NB4 (cell line): ENCODE data around the gene TMOD4.
A peak's percentile ranks its signal among the peaks of the same experiment; 100 is the strongest.
"Not testable (repeated sequence)": the region's sequence is repeated elsewhere in the genome, so short reads cannot be mapped to it uniquely, and the experiment has no call there.

Source experiments
- DNase-seq: peaks from one replicate; pipeline ENCODE4 v3.0.0; 2010; ENCODE audit warnings: low read depth
- H3K4me3 ChIP-seq: one replicate; pipeline ENCODE4 v1.5.1; 2011; ENCODE audit warnings: mild to moderate bottlenecking, low read depth, low read length, moderate library complexity
- CTCF ChIP-seq: IDR thresholded peaks from one replicate; pipeline ENCODE4 v1.5.1; 2012; ENCODE audit warnings: low read depth, low read length
- MAX ChIP-seq: IDR thresholded peaks from 2 replicates; pipeline ENCODE4 v1.6.1; 2011; ENCODE audit warnings: low read depth, low read length
- MYC ChIP-seq: IDR thresholded peaks from 2 replicates; pipeline ENCODE4 v1.6.1; 2011; ENCODE audit warnings: low read depth, low read length
- POLR2A ChIP-seq: IDR thresholded peaks from 2 replicates; pipeline ENCODE4 v1.6.1; 2011; ENCODE audit warnings: mild to moderate bottlenecking; ENCODE audit not compliant: insufficient read length; ENCODE audit errors: extremely low read depth

TMOD4 gene

GRCh38 chr1:151199873-151200581, 24.2 kb upstream of the TMOD4 start:
- peak; percentile 47 for DNase-seq
- peak overlapping the region; percentile 99 for H3K4me3 ChIP-seq
- TF ChIP-seq POLR2A (no peak), MYC (no peak), CTCF (no peak)

- peak; percentile 95 for DNase-seq
- peak; percentile 97 for TF ChIP-seq MAX
- TF ChIP-seq MYC: no peak; the same call in 1 of the 2 replicates
- TF ChIP-seq POLR2A: peak; percentile 61
- no peak for TF ChIP-seq CTCF
- peak within 1 kb of the TSS; percentile 99 for H3K4me3 ChIP-seq
Observed at GRCh38 chr1:151198254-151199127, 22.7 kb upstream of the TMOD4 start, which contains the start of gene PIP5K1A. Gene PIP5K1A (plus strand): TSS chr1:151198552. CDS start chr1:151198997, 445 bp downstream.

GRCh38 chr1:151197863-151198253, 22.1 kb upstream of the TMOD4 start:
- peak overlapping the region; percentile 99 for H3K4me3 ChIP-seq
- TF ChIP-seq MYC: no peak
- TF ChIP-seq MAX: no peak
- no peak for TF ChIP-seq CTCF
- no peak for TF ChIP-seq POLR2A
- DNase-seq: no peak

GRCh38 chr1:151196292-151196800, 20.6 kb upstream of the TMOD4 start:
- DNase-seq: peak; percentile 83
- H3K4me3 ChIP-seq: peak overlapping the region; percentile 62
- no peak for TF ChIP-seq POLR2A
- peak; percentile 19; the same call in 1 of the 2 replicates for TF ChIP-seq MYC
- peak; percentile 39 for TF ChIP-seq CTCF

GRCh38 chr1:151194894-151195594, 19.3 kb upstream of the TMOD4 start:
- H3K4me3 ChIP-seq: not testable (repeated sequence)
- DNase-seq: peak; percentile 20

- no peak overlapping the region for H3K4me3 ChIP-seq
- TF ChIP-seq CTCF: no peak
- no peak for TF ChIP-seq MYC
- no peak for TF ChIP-seq POLR2A
- no peak for TF ChIP-seq MAX
- no peak for DNase-seq
Observed at GRCh38 chr1:151193856-151194255, 18.1 kb upstream of the TMOD4 start.
